PC-9 (cell line): ENCODE measurements around the gene ASIC1. TPM values are rescaled to one million over a fixed set of nuclear protein-coding genes. Genes with fewer than 3 reads are reported as not detected.

Source experiments
- BruUV-seq: library from RNA; stranded (reverse); fragments of 400-500 nt; replicated peaks from 2 replicates; lab custom pipeline; 2021; lab: Mats Ljungman, UMichigan
- CTCF ChIA-PET: fragments of 300-600 bp; sonication (Branson Sonifier 250); formaldehyde crosslinking; loops from one replicate; lab custom pipeline; 2022; ENCODE audit warnings: antibody characterized with exemption; lab: Charles Lee
- POLR2A ChIA-PET: fragments of 300-600 bp; sonication (Branson Sonifier 250); formaldehyde crosslinking; loops from one replicate; lab custom pipeline; 2022; ENCODE audit warnings: antibody characterized with exemption; ENCODE audit not compliant: unreplicated experiment; lab: Charles Lee
- DNase-seq, 2 experiments: peaks; one replicate each; pipeline versions ENCODE4 v3.0.0 to v3.0.0-alpha.2; 2015 to 2022; ENCODE audit warnings: mixed read lengths in 1 of 2
- H2AFZ ChIP-seq: fragments of 200-600 bp; sonication (generic); 2 replicates; pipeline ENCODE4 v1.8.1; 2017; ENCODE audit warnings: antibody characterized with exemption
- H3F3A ChIP-seq: fragments of 200-600 bp; sonication (generic); 2 replicates; pipeline ENCODE4 v1.8.1; 2017; ENCODE audit warnings: antibody characterized with exemption, mild to moderate bottlenecking, low read depth; ENCODE audit not compliant: insufficient read depth
- H3K27ac ChIP-seq: fragments of 200-600 bp; sonication (generic); 2 replicates; pipeline ENCODE4 v1.6.1; 2016; ENCODE audit warnings: mixed run types
- H3K27me3 ChIP-seq: fragments of 200-600 bp; sonication (generic); 2 replicates; pipeline ENCODE4 v1.6.1; 2016; ENCODE audit warnings: low read depth, mixed run types; ENCODE audit not compliant: insufficient read depth
- H3K36me3 ChIP-seq: fragments of 200-600 bp; sonication (generic); 2 replicates; pipeline ENCODE4 v1.6.1; 2016; ENCODE audit warnings: low read depth, mixed run types
- H3K4me1 ChIP-seq: fragments of 200-600 bp; sonication (generic); replicated peaks from 2 replicates; pipeline ENCODE4 v1.6.1; 2016; ENCODE audit warnings: mixed run types; ENCODE audit not compliant: insufficient read depth
- H3K4me2 ChIP-seq: fragments of 200-600 bp; sonication (generic); 2 replicates; pipeline ENCODE4 v1.6.1; 2017; ENCODE audit warnings: mixed run types
- H3K4me3 ChIP-seq: fragments of 200-600 bp; sonication (generic); 2 replicates; pipeline ENCODE4 v1.6.1; 2016; ENCODE audit warnings: mixed run types
- H3K79me2 ChIP-seq: fragments of 200-600 bp; sonication (generic); 2 replicates; pipeline ENCODE4 v1.6.1; 2017; ENCODE audit warnings: low read depth, mixed run types
- H3K9me2 ChIP-seq: fragments of 200-600 bp; sonication (generic); 2 replicates; pipeline ENCODE4 v1.8.1; 2017; ENCODE audit warnings: mild to moderate bottlenecking; ENCODE audit not compliant: insufficient read depth
- H3K9me3 ChIP-seq: fragments of 200-600 bp; sonication (generic); 2 replicates; pipeline ENCODE4 v1.8.1; 2016; ENCODE audit warnings: low read depth; ENCODE audit not compliant: insufficient read depth
- H4K20me1 ChIP-seq: fragments of 200-600 bp; sonication (generic); 2 replicates; pipeline ENCODE4 v1.8.1; 2017; ENCODE audit not compliant: insufficient read depth
- CTCF ChIP-seq: fragments of 200-600 bp; sonication (generic); conservative IDR thresholded peaks from 2 replicates; pipeline ENCODE4 v1.6.1; 2017; ENCODE audit warnings: mixed run types, antibody characterized with exemption, mild to moderate bottlenecking, moderate library complexity
- EZH2 ChIP-seq: fragments of 200-600 bp; sonication (generic); IDR thresholded peaks from 2 replicates; pipeline ENCODE4 v1.8.0; 2017; ENCODE audit warnings: antibody characterized with exemption, low read depth
- intact Hi-C: fragments of 100-400 bp; cut with micrococcal nuclease; formaldehyde crosslinking; loops from one replicate; pipeline ENCODE4 v1.10.0; 2022; ENCODE audit not compliant: unreplicated experiment
- total RNA-seq: library from RNA; stranded (reverse); gene quantifications from 2 replicates; pipeline ENCODE4 v1.2.3, GENCODE V29; 2021

The ASIC1 gene
- total RNA-seq, 1 experiment from 2014 or later, result 3.5 TPM

- no peak overlapping the region for H3K4me3 ChIP-seq
- no peak for DNase-seq
- POLR2A ChIA-PET, result no interaction called here
These were observed 65.8 kb downstream of the ASIC1 start for GRCh38 chr12:50123203-50123602.

GRCh38 chr12:50127546-50127945, 70.2 kb downstream of the ASIC1 start:
- BruUV-seq, result no TSS peak
- H3K36me3 ChIP-seq, result peaks cover 20% of the 10 kb centered on the region

More at GRCh38 chr12:50123203-50123602, 65.8 kb downstream of the ASIC1 start:
- no peaks in the 10 kb centered on the region for H3K27me3 ChIP-seq
- CTCF ChIA-PET, result interaction anchor here (0.7 kb wide), 1 partner anchor 9 kb away, joined by 7 read pairs; no protein-coding TSS in a partner anchor
- BruUV-seq, result no TSS peak
- TF ChIP-seq CTCF, result no peak
- TF ChIP-seq EZH2, result no peak
- peaks cover 5% of the 10 kb centered on the region; the same call in 1 of the 2 replicates for H3K79me2 ChIP-seq
- H4K20me1 ChIP-seq, result peaks cover 9% of the 10 kb centered on the region; the same call in 1 of the 2 replicates
- H3F3A ChIP-seq, result no peaks in the 10 kb centered on the region; the same call in 1 of the 2 replicates
- H3K27ac ChIP-seq, result no peak overlapping the region
- H3K36me3 ChIP-seq, result no peaks in the 10 kb centered on the region; the same call in 1 of the 2 replicates
- H3K4me2 ChIP-seq, result no peak overlapping the region
- H2AFZ ChIP-seq, result no peak overlapping the region
- no peaks in the 10 kb centered on the region for H3K4me1 ChIP-seq
- intact Hi-C loops, result no loop called here
- no peaks in the 10 kb centered on the region for H3K9me3 ChIP-seq
- H3K9me2 ChIP-seq, result no peaks in the 10 kb centered on the region

GRCh38 chr12:50129290-50129689, 71.9 kb downstream of the ASIC1 start:
- peaks cover 20% of the 10 kb centered on the region for H3K36me3 ChIP-seq
- POLR2A ChIA-PET, result no interaction called here
- H3K9me3 ChIP-seq, result no peaks in the 10 kb centered on the region; the same call in 1 of the 2 replicates
- H3K4me1 ChIP-seq, result no peaks in the 10 kb centered on the region
- no peaks in the 10 kb centered on the region for H3K79me2 ChIP-seq
- no peak overlapping the region for H3K27ac ChIP-seq
- no peaks in the 10 kb centered on the region for H3K9me2 ChIP-seq
- intact Hi-C loops, result no loop called here
- no peak for TF ChIP-seq CTCF
- no peak for TF ChIP-seq EZH2
- BruUV-seq, result no TSS peak
- no peaks in the 10 kb centered on the region; the same call in none of the 2 replicates for H3F3A ChIP-seq
- no peak overlapping the region for H3K4me3 ChIP-seq
- H4K20me1 ChIP-seq, result peaks cover 4% of the 10 kb centered on the region; the same call in 1 of the 2 replicates
- H3K4me2 ChIP-seq, result no peak overlapping the region
- H3K27me3 ChIP-seq, result no peaks in the 10 kb centered on the region
- no peak overlapping the region for H2AFZ ChIP-seq
- CTCF ChIA-PET, result interaction anchor here (0.5 kb wide), 1 partner anchor 19 kb away, joined by 20 read pairs; no protein-coding TSS in a partner anchor
- no peak for DNase-seq

More at GRCh38 chr12:50127546-50127945, 70.2 kb downstream of the ASIC1 start:
- ChIA-PET POLR2A (interaction anchor here (1.1 kb wide), 1 partner anchor 16 kb away, joined by 3 read pairs; the partner anchor contains the start of gene COX14), CTCF (no interaction called here)
- Histone ChIP-seq H4K20me1 (peaks cover 4% of the 10 kb centered on the region; the same call in 1 of the 2 replicates), H2AFZ (no peak overlapping the region), H3K4me2 (no peak overlapping the region), H3K4me1 (no peaks in the 10 kb centered on the region), H3F3A (no peaks in the 10 kb centered on the region; the same call in none of the 2 replicates), H3K79me2 (no peaks in the 10 kb centered on the region), H3K27ac (no peak overlapping the region), H3K9me2 (no peaks in the 10 kb centered on the region), H3K27me3 (no peaks in the 10 kb centered on the region), H3K4me3 (no peak overlapping the region), H3K9me3 (no peaks in the 10 kb centered on the region; the same call in 1 of the 2 replicates)
- intact Hi-C loops, result no loop called here
- DNase-seq, result no peak
- TF ChIP-seq CTCF, result no peak
- TF ChIP-seq EZH2, result no peak
